Ovary (tissue), 3 donors: ENCODE data around the gene FTL.

ENCODE experiments used
- CTCF ChIP-seq, 3 donors: fragments of 450-650 bp in 2 of 3; fragments of 200-600 bp in 1 of 3; IDR thresholded peaks; one replicate each; pipeline versions ENCODE4 v1.5.1 to v1.8.0; 2016 to 2022; ENCODE audit warnings: antibody characterized with exemption in 3 of 3, mild to moderate bottlenecking in 1 of 3
- EP300 ChIP-seq: sonication (generic); formaldehyde crosslinking; IDR thresholded peaks from one replicate; pipeline ENCODE4 v1.6.1; 2017; ENCODE audit warnings: antibody characterized with exemption
- donor health status: DM: no; HTN: no; CAD: no.

GRCh38 chr19:48943081-48943480 is 22.0 kb upstream of the FTL start:
- TF ChIP-seq CTCF (IDR thresholded peaks at IDR 0.05) (no peak), EP300 (no peak)
